Stimulated activated effector memory CD8-positive, alpha-beta T cell treated with anti-CD3 and anti-CD28 coated beads, Interleukin-12 subunit alpha, Interleukin-12 subunit beta, amount 100 ng/mL, for 72 hours (primary cell): ENCODE results near the gene SDC4.
"Not testable (repeated sequence)": the region's sequence is repeated elsewhere in the genome, so short reads cannot be mapped to it uniquely, and the experiment has no call there.

Source experiments
- ATAC-seq: fragments of 150-1000 bp; cut with Tn5 transposase; 2 replicates; pipeline ENCODE4 v1.10.0; 2021
- DNase-seq, 2 donors: peaks; one replicate each; pipeline ENCODE4 v3.0.0; 2021 to 2022; ENCODE audit warnings: low spot score in 2 of 2
- H3K27ac Mint-ChIP-seq: one replicate; pipeline ENCODE4 v1.8.0; 2022; ENCODE audit warnings: mild to moderate bottlenecking, mixed read lengths
- H3K36me3 Mint-ChIP-seq: one replicate; pipeline ENCODE4 v1.8.0; 2022; ENCODE audit warnings: mild to moderate bottlenecking, mixed read lengths
- H3K4me1 Mint-ChIP-seq: one replicate; pipeline ENCODE4 v1.8.0; 2022; ENCODE audit warnings: mixed read lengths
- H3K4me3 Mint-ChIP-seq: one replicate; pipeline ENCODE4 v1.8.0; 2022; ENCODE audit warnings: mild to moderate bottlenecking, mixed read lengths
- H3K9me3 Mint-ChIP-seq: one replicate; pipeline ENCODE4 v1.8.0; 2022; ENCODE audit warnings: mixed read lengths

SDC4 gene

GRCh38 chr20:45354423-45355208 is 6.4 kb upstream of the SDC4 start:
- no peaks in the 10 kb centered on the region for H3K9me3 Mint-ChIP-seq
- H3K4me3 Mint-ChIP-seq = peak overlapping the region; percentile 57
- ATAC-seq = peak; percentile 73
- no peaks in the 10 kb centered on the region for H3K36me3 Mint-ChIP-seq
- H3K27ac Mint-ChIP-seq = peak overlapping the region; percentile 86
- no peak for DNase-seq
- H3K4me1 Mint-ChIP-seq = peaks cover 34% of the 10 kb centered on the region

GRCh38 chr20:45353746-45354145 is 5.5 kb upstream of the SDC4 start:
- H3K4me3 Mint-ChIP-seq = no peak overlapping the region
- ATAC-seq (no peak), DNase-seq (no peak)
- peaks cover 2% of the 10 kb centered on the region for H3K36me3 Mint-ChIP-seq
- peaks cover 36% of the 10 kb centered on the region for H3K4me1 Mint-ChIP-seq
- no peaks in the 10 kb centered on the region for H3K9me3 Mint-ChIP-seq
- H3K27ac Mint-ChIP-seq = peak overlapping the region; percentile 86

- no peak overlapping the region for H3K27ac Mint-ChIP-seq
- peaks cover 12% of the 10 kb centered on the region for H3K36me3 Mint-ChIP-seq
- DNase-seq = no peak
- H3K4me1 Mint-ChIP-seq = peaks cover 41% of the 10 kb centered on the region
- no peak overlapping the region for H3K4me3 Mint-ChIP-seq
- ATAC-seq = no peak
- H3K9me3 Mint-ChIP-seq = no peaks in the 10 kb centered on the region
These were observed 4.5 kb upstream of the SDC4 start for GRCh38 chr20:45352729-45353128.

- H3K4me1 Mint-ChIP-seq = peaks cover 49% of the 10 kb centered on the region
These were observed 2.6 kb upstream of the SDC4 start for GRCh38 chr20:45350795-45351194.

GRCh38 chr20:45350217-45350616 is 2.0 kb upstream of the SDC4 start:
- Mint-ChIP-seq H3K27ac (no peak overlapping the region), H3K36me3 (peaks cover 36% of the 10 kb centered on the region), H3K4me3 (no peak overlapping the region), H3K4me1 (peaks cover 49% of the 10 kb centered on the region), H3K9me3 (no peaks in the 10 kb centered on the region)
- no peak for DNase-seq
- no peak for ATAC-seq

More at GRCh38 chr20:45350795-45351194, 2.6 kb upstream of the SDC4 start:
- H3K36me3 Mint-ChIP-seq = peaks cover 30% of the 10 kb centered on the region
- not testable (repeated sequence) for H3K9me3 Mint-ChIP-seq, H3K4me3 Mint-ChIP-seq, DNase-seq, ATAC-seq, H3K27ac Mint-ChIP-seq

GRCh38 chr20:45347297-45347935 is 808 bp downstream of the SDC4 start:
- DNase-seq (no peak), ATAC-seq (peak; percentile 29)
- peaks cover 43% of the 10 kb centered on the region for H3K36me3 Mint-ChIP-seq
- peaks cover 44% of the 10 kb centered on the region for H3K4me1 Mint-ChIP-seq
- H3K9me3 Mint-ChIP-seq = no peaks in the 10 kb centered on the region
- H3K27ac Mint-ChIP-seq = peak overlapping the region; percentile 92
- H3K4me3 Mint-ChIP-seq = peak overlapping the region; percentile 86

GRCh38 chr20:45346851-45347250 is 1.4 kb downstream of the SDC4 start:
- peak overlapping the region; percentile 92 for H3K27ac Mint-ChIP-seq
- H3K36me3 Mint-ChIP-seq = peaks cover 48% of the 10 kb centered on the region
- no peak for DNase-seq
- no peaks in the 10 kb centered on the region for H3K9me3 Mint-ChIP-seq
- H3K4me1 Mint-ChIP-seq = peaks cover 44% of the 10 kb centered on the region
- H3K4me3 Mint-ChIP-seq = peak overlapping the region; percentile 86
- ATAC-seq = no peak

- H3K4me3 Mint-ChIP-seq = peak overlapping the region; percentile 86
- ATAC-seq (no peak), DNase-seq (no peak)
- no peaks in the 10 kb centered on the region for H3K9me3 Mint-ChIP-seq
- peaks cover 44% of the 10 kb centered on the region for H3K4me1 Mint-ChIP-seq
- peaks cover 53% of the 10 kb centered on the region for H3K36me3 Mint-ChIP-seq
- peak overlapping the region; percentile 92 for H3K27ac Mint-ChIP-seq
These were observed 1.9 kb downstream of the SDC4 start for GRCh38 chr20:45346291-45346718.

GRCh38 chr20:45345104-45345936 is 2.9 kb downstream of the SDC4 start:
- no peak for DNase-seq
- H3K4me3 Mint-ChIP-seq = peak overlapping the region; percentile 86
- H3K36me3 Mint-ChIP-seq = peaks cover 63% of the 10 kb centered on the region
- peak overlapping the region; percentile 74 for H3K27ac Mint-ChIP-seq
- H3K4me1 Mint-ChIP-seq = peaks cover 53% of the 10 kb centered on the region
- no peak for ATAC-seq
- no peaks in the 10 kb centered on the region for H3K9me3 Mint-ChIP-seq

GRCh38 chr20:45344168-45344860 is 3.9 kb downstream of the SDC4 start:
- ATAC-seq (peak; percentile 24), DNase-seq (no peak)
- H3K4me3 Mint-ChIP-seq = peak overlapping the region; percentile 86
- peaks cover 54% of the 10 kb centered on the region for H3K4me1 Mint-ChIP-seq
- H3K27ac Mint-ChIP-seq = no peak overlapping the region
- peaks cover 73% of the 10 kb centered on the region for H3K36me3 Mint-ChIP-seq
- H3K9me3 Mint-ChIP-seq = no peaks in the 10 kb centered on the region

GRCh38 chr20:45343532-45344167 is 4.6 kb downstream of the SDC4 start:
- no peak for ATAC-seq
- H3K4me1 Mint-ChIP-seq = peaks cover 51% of the 10 kb centered on the region

GRCh38 chr20:45342855-45343531 is 5.2 kb downstream of the SDC4 start:
- ATAC-seq (no peak), DNase-seq (no peak)
- H3K36me3 Mint-ChIP-seq = peaks cover 71% of the 10 kb centered on the region
- H3K4me1 Mint-ChIP-seq = peaks cover 48% of the 10 kb centered on the region
- no peak overlapping the region for H3K27ac Mint-ChIP-seq
- no peaks in the 10 kb centered on the region for H3K9me3 Mint-ChIP-seq
- no peak overlapping the region for H3K4me3 Mint-ChIP-seq

More at GRCh38 chr20:45343532-45344167, 4.6 kb downstream of the SDC4 start:
- peak overlapping the region; percentile 86 for H3K4me3 Mint-ChIP-seq
- H3K36me3 Mint-ChIP-seq = peaks cover 77% of the 10 kb centered on the region
- no peak overlapping the region for H3K27ac Mint-ChIP-seq
- no peaks in the 10 kb centered on the region for H3K9me3 Mint-ChIP-seq
- no peak for DNase-seq

- peaks cover 71% of the 10 kb centered on the region for H3K36me3 Mint-ChIP-seq
- H3K4me1 Mint-ChIP-seq = peaks cover 46% of the 10 kb centered on the region
- no peak overlapping the region for H3K4me3 Mint-ChIP-seq
- H3K27ac Mint-ChIP-seq = no peak overlapping the region
- no peaks in the 10 kb centered on the region for H3K9me3 Mint-ChIP-seq
- no peak for DNase-seq
- ATAC-seq = no peak
These were observed 6.0 kb downstream of the SDC4 start for GRCh38 chr20:45341939-45342854.
